H4 (cell line): ENCODE data around the gene ABCA6. TPM values are rescaled to one million over a fixed set of nuclear protein-coding genes. Genes with fewer than 3 reads are reported as not detected.
"Not testable (repeated sequence)": the region's sequence is repeated elsewhere in the genome, so short reads cannot be mapped to it uniquely, and the experiment has no call there.

Source experiments
- DNase-seq: peaks from one replicate; pipeline ENCODE4 v3.0.0-alpha.2; 2015; ENCODE audit warnings: low spot score
- total RNA-seq: library from RNA; depleted of rRNA; stranded (reverse); fragments of >200 nt; shearing (Covaris generic); gene quantifications from 2 replicates; pipeline ENCODE4 v1.2.3, GENCODE V29; 2014

The ABCA6 gene
- total RNA-seq, 1 experiment from 2014 or later: not detected

GRCh38 chr17:69073392-69073791 lies 68.3 kb downstream of the ABCA6 start:
- not testable (repeated sequence) for DNase-seq

- DNase-seq: not testable (repeated sequence)
Measured at GRCh38 chr17:69072803-69073256, 68.9 kb downstream of the ABCA6 start.

- DNase-seq: not testable (repeated sequence)
Measured at GRCh38 chr17:69071233-69071586, 70.5 kb downstream of the ABCA6 start.

- not testable (repeated sequence) for DNase-seq
Measured at GRCh38 chr17:69070378-69071232, 71.1 kb downstream of the ABCA6 start.

- DNase-seq: no peak
Measured at GRCh38 chr17:69069226-69069750, 72.4 kb downstream of the ABCA6 start.

- no peak for DNase-seq
Measured at GRCh38 chr17:69067274-69068047, 74.2 kb downstream of the ABCA6 start.

- no peak for DNase-seq
Measured at GRCh38 chr17:69066482-69066881, 75.2 kb downstream of the ABCA6 start.

- DNase-seq: no peak
Measured at GRCh38 chr17:69065113-69065512, 76.6 kb downstream of the ABCA6 start.

- DNase-seq: no peak
Measured at GRCh38 chr17:69064476-69064875, 77.2 kb downstream of the ABCA6 start.

- DNase-seq: no peak
Measured at GRCh38 chr17:69064001-69064400, 77.7 kb downstream of the ABCA6 start.

GRCh38 chr17:69062860-69063581 lies 78.7 kb downstream of the ABCA6 start:
- no peak for DNase-seq

- no peak for DNase-seq
Measured at GRCh38 chr17:69061721-69062556, 79.8 kb downstream of the ABCA6 start.

GRCh38 chr17:69060822-69061221 lies 80.9 kb downstream of the ABCA6 start, which contains the start of gene ABCA9:
TSS of gene ABCA9 (minus strand) at chr17:69060927. CDS start at chr17:69051126, 9,801 bp downstream.
- DNase-seq: no peak

GRCh38 chr17:69059458-69060175 lies 82.1 kb downstream of the ABCA6 start:
- no peak for DNase-seq

GRCh38 chr17:69058165-69058564 lies 83.5 kb downstream of the ABCA6 start:
- DNase-seq: peak; percentile 60

- no peak for DNase-seq
Measured at GRCh38 chr17:69057280-69057679, 84.4 kb downstream of the ABCA6 start.

GRCh38 chr17:69056179-69056823 lies 85.4 kb downstream of the ABCA6 start:
- no peak for DNase-seq

GRCh38 chr17:69055334-69055733 lies 86.4 kb downstream of the ABCA6 start:
- DNase-seq: no peak

GRCh38 chr17:69050999-69051775 lies 90.5 kb downstream of the ABCA6 start:
- no peak for DNase-seq
